C4-2B (cell line): Measurements from ENCODE around the gene COG8.

Experiments
- ZFX ChIP-seq: fragments of 450-650 bp; IDR thresholded peaks from 2 replicates; pipeline ENCODE4 v1.6.1; 2017
- TF ChIP-seq, protein P1 (sequence below): fragments of 450-650 bp; conservative IDR thresholded peaks from 2 replicates; pipeline ENCODE4 v1.5.1; 2017; ENCODE audit warnings: mild to moderate bottlenecking

DNA sequence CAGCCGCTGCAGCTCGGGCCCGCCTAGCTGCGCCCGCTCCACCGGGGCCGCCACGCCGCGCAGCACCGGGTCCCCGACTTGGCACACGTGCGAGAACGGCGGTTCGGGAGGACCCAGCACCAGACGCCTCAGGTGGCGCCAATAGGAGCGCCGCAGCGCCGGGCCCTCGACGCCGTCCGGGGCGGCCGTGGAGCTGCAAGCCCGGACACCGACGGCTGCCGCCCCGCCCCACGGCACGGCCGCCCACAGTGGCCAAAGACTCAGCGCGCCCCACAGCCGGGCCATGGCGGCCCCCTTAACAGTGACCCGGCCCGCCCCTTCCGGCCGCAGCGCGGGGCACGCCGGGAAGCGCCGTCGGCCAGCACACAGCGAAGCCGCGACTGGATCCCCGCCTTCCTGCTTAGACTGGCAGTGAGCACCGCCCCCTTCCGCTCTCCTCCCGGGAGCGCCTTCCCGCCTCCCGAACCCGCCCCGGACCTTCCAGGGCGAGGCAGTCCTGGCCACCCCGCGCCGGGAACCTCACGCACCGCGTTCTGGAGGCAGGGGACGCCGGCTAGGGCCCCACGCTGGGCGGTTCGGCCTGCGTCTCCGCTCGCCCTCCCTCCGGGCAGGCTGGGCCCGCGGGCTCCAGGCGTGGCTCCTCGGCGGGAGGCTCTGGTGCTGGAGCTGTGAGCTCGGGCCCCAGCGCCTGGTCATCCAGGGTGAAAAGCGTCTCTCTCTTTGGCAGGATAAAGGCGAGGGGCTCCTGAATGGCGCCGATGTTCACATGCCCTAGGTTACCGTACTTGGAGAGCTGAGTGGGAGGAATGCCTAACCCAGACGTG, 8.9 kb downstream of the COG8 start, which contains the start of gene PDF:
- TF ChIP-seq, protein P1, sequence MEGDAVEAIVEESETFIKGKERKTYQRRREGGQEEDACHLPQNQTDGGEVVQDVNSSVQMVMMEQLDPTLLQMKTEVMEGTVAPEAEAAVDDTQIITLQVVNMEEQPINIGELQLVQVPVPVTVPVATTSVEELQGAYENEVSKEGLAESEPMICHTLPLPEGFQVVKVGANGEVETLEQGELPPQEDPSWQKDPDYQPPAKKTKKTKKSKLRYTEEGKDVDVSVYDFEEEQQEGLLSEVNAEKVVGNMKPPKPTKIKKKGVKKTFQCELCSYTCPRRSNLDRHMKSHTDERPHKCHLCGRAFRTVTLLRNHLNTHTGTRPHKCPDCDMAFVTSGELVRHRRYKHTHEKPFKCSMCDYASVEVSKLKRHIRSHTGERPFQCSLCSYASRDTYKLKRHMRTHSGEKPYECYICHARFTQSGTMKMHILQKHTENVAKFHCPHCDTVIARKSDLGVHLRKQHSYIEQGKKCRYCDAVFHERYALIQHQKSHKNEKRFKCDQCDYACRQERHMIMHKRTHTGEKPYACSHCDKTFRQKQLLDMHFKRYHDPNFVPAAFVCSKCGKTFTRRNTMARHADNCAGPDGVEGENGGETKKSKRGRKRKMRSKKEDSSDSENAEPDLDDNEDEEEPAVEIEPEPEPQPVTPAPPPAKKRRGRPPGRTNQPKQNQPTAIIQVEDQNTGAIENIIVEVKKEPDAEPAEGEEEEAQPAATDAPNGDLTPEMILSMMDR, result no peak
- TF ChIP-seq ZFX, result 0 out of 2 replicates have a peak, but pooled peaks have one; percentile 28
